Body of pancreas (tissue), 4 donors: Measurements from ENCODE around the gene APBA2.

Experiments used
- CTCF ChIP-seq, 7 experiments: fragments of 450-650 bp in 4 of 7; fragments of 200-600 bp in 3 of 7; sonication (generic) in 3 of 7; IDR thresholded peaks; one replicate each; pipeline ENCODE4 v1.5.1; 2016 to 2019; ENCODE audit warnings: antibody characterized with exemption in 7 of 7
- POLR2A ChIP-seq, 3 donors: fragments of 450-650 bp; IDR thresholded peaks; one replicate each; pipeline ENCODE4 v1.6.1; 2016; ENCODE audit warnings: antibody characterized with exemption in 3 of 3, mild to moderate bottlenecking in 2 of 3

- TF ChIP-seq CTCF (IDR thresholded peaks at IDR 0.05) (no peak), POLR2A (IDR thresholded peaks at IDR 0.05) (no peak)
Observed at GRCh38 chr15:28930011-28930410, 44.2 kb downstream of the APBA2 start.
